ENCODE measurements around the gene LRFN4.
"Not testable (repeated sequence)": the region's sequence is repeated elsewhere in the genome, so short reads cannot be mapped to it uniquely, and the experiment has no call there.

The LRFN4 gene

DNA sequence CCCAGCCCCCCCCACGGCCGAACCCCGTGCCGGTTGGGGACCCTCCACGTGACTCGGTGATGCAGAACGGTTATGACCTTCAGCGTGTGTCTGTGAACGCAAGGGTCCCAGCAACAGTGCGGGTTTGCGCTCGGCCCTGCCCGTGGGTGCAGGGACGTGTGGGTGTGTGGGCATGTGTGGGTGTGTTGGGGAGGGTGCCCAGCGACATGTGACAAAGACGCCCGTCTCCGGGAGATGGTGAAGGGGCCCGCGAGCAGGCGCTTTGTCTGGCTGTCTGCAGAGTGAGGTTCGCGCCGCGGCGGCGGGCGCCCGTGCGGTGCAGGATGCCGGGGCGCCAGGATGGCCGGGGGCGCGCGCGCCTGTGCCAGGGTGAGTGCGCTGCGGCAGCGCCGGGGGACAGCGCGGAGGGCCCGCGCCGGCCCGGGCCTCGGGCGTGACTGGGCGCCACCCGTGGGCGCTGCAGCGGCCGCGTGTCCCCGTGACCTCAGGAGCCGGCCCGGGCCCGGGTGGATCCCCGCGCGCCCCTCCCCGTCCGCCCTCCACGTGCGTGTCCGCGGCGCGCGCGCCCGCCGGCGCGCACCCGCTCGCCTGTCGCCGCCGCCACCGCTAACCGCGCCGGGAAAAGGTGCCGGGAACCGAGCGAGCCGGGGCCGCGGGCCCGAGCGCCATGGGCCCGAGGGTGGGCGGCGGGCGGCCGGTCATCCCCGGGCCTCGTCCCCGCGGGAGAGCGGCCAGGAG is at the start of gene LRFN4:
Gene LRFN4, plus strand, starts transcription at position 569 of the 738 bp plus-strand sequence. CDS start 681 bp downstream, outside the sequence.
- peaks cover 5% of the 10 kb centered on the region for H3K4me1 ChIP-seq (ENCODE audit: control insufficient read depth, low read depth, low read length)
- no peaks in the 10 kb centered on the region for H3K27me3 ChIP-seq (ENCODE audit: control insufficient read depth, insufficient read depth, low read length)
- peak within 1 kb of the TSS; percentile 2 for H3K27ac ChIP-seq (ENCODE audit: low read length)
- H3K9ac ChIP-seq (ENCODE audit: low read length), result peak within 1 kb of the TSS; percentile 65
- H3K4me3 ChIP-seq (ENCODE audit: low read length), result peak within 1 kb of the TSS; percentile 66
- no peaks in the 10 kb centered on the region for H3K36me3 ChIP-seq (ENCODE audit: control insufficient read depth, low read depth, low read length)
- H3K9me3 ChIP-seq (ENCODE audit: control insufficient read depth, low read depth, low read length), result no peaks in the 10 kb centered on the region

DNA sequence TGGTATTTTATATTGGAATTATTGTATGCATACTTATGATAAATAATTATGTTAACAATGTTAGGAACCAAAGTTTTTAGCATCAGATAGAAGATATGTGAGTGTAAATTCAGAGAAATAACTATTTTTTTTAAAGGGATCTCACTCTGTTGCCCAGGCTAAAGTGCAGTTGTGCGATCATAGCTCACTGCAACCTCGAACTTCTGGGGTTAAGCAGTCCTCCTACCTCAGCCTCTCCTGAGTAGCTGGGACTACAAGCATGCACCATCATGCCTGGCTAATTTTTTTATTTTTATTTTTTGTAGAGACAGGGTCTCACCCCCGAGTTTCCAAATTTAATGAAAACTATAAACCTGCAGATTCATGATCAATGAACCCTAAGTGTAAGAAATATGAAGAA is 47.3 kb upstream of the LRFN4 start:
- Histone ChIP-seq H3K36me3 (ENCODE audit: control insufficient read depth, low read depth, low read length) (peaks cover 3% of the 10 kb centered on the region), H3K9ac (ENCODE audit: low read length) (no peak overlapping the region), H3K4me3 (ENCODE audit: low read length) (no peak overlapping the region), H3K27ac (ENCODE audit: low read length) (peak overlapping the region; percentile 25), H3K9me3 (ENCODE audit: control insufficient read depth, low read depth, low read length) (no peaks in the 10 kb centered on the region), H3K4me1 (ENCODE audit: control insufficient read depth, low read depth, low read length) (peaks cover 26% of the 10 kb centered on the region), H3K27me3 (ENCODE audit: control insufficient read depth, insufficient read depth, low read length) (no peaks in the 10 kb centered on the region)

DNA sequence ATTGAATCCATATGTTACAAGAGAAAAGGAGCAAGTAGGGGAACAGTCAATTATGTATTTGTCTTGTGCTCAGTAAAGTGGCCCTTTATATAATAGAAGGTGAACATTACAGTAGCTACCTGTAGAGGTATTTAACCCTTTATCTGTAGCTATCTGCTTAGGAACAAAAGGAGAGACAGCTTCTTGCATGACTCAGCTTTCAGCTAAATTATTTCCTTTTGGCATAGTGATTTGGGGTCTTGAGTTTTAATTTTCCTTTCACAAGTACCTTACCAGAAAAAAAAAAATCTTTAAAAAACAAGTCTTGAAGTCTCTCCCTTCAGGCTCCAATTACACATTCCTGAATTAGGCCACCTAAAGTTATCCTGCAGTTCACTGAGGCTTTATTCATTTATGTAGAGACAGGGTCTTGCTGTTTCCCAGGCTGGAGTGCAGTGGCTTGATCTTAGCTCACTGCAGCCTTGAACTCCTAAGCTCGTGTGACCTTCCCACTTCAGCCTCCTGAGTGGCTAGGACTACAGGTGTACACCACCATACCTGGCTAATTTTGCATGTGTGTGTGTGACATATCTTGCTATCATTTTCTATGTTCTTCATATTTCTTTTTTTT is 46.2 kb upstream of the LRFN4 start:
- Histone ChIP-seq H3K4me1 (ENCODE audit: control insufficient read depth, low read depth, low read length) (peaks cover 26% of the 10 kb centered on the region), H3K9ac (ENCODE audit: low read length) (peak overlapping the region; percentile 15), H3K9me3 (ENCODE audit: control insufficient read depth, low read depth, low read length) (no peaks in the 10 kb centered on the region), H3K4me3 (ENCODE audit: low read length) (no peak overlapping the region), H3K27me3 (ENCODE audit: control insufficient read depth, insufficient read depth, low read length) (no peaks in the 10 kb centered on the region), H3K36me3 (ENCODE audit: control insufficient read depth, low read depth, low read length) (no peaks in the 10 kb centered on the region), H3K27ac (ENCODE audit: low read length) (peak overlapping the region; percentile 25)

DNA sequence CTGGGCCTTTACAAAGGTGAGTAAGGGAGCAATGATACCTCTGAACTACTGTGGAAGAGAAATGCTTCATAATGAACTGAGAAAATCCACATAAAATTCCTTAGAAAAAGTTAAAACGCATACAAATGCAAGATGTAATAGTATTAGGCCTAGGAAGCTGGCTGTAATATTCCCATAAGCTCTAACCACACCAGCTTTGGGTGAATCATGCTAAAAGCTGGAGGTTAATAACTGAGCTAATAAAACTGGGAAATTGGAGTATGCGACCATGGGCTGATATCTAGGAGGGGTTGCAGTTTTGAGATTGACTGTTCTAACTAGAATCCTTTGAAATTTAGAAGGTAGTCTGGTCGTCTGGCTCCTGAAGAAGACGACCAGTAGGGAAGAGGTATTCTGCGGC is 42.2 kb upstream of the LRFN4 start:
- H3K9ac ChIP-seq (ENCODE audit: low read length), result no peak overlapping the region
- no peaks in the 10 kb centered on the region for H3K9me3 ChIP-seq (ENCODE audit: control insufficient read depth, low read depth, low read length)
- H3K4me1 ChIP-seq (ENCODE audit: control insufficient read depth, low read depth, low read length), result peaks cover 26% of the 10 kb centered on the region
- H3K4me3 ChIP-seq (ENCODE audit: low read length), result no peak overlapping the region
- no peaks in the 10 kb centered on the region for H3K27me3 ChIP-seq (ENCODE audit: control insufficient read depth, insufficient read depth, low read length)
- H3K27ac ChIP-seq (ENCODE audit: low read length), result no peak overlapping the region
- H3K36me3 ChIP-seq (ENCODE audit: control insufficient read depth, low read depth, low read length), result no peaks in the 10 kb centered on the region

DNA sequence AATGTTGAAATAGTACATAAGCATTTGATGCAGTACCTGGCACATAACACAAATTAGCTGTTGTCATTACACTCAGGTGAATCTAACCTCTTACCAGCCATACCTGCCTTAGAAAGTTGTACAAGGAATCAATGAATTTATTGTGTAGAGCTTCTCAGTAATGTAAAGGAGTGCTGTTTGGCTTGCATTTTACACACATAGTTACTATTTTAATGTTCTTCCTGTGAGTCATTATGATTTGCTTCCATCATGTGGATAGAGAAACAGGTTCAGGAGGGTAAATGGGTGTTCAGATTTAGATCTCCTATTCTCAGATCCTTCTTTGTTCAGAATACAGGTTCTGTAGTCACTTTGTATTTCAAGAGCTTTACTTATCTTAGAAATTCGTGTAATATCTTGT is 41.2 kb upstream of the LRFN4 start:
- Histone ChIP-seq H3K9ac (ENCODE audit: low read length) (no peak overlapping the region), H3K4me3 (ENCODE audit: low read length) (no peak overlapping the region), H3K27ac (ENCODE audit: low read length) (no peak overlapping the region), H3K27me3 (ENCODE audit: control insufficient read depth, insufficient read depth, low read length) (no peaks in the 10 kb centered on the region), H3K36me3 (ENCODE audit: control insufficient read depth, low read depth, low read length) (no peaks in the 10 kb centered on the region), H3K9me3 (ENCODE audit: control insufficient read depth, low read depth, low read length) (no peaks in the 10 kb centered on the region), H3K4me1 (ENCODE audit: control insufficient read depth, low read depth, low read length) (peaks cover 23% of the 10 kb centered on the region)

DNA sequence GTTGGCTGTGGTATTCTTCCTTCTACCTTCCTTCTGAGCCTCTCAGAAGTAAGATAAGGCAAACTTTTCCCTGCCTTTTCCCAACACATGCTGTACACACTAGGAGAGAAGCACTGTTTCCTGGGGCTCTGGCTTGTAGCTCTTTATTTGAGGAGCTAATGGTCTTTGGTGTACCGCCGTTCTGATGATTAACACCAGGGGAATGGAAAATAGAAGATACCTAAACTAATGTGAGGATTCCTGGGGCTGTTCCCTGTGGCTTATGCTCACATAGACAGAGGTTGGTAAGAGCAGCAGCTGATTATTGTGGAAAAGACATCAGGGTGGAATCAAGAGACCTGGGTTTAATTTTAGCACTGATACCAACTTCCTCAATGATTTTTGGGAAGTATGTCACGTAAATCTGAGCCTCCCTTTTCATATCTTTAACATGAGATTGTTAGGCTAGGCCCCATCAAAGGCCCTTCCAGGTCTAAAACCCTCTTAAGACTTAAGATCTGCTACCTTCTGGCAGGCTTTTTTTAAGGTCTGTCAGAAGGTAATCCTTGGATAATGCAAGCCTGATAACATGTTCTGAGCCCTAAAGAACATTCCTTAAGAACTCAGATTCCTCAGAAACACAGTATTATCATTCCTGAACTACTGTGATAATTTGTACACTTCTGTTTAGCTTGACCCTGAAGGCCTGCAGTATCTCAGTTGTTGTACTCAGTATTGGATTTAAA is 38.5 kb upstream of the LRFN4 start:
- no peak overlapping the region for H3K4me3 ChIP-seq (ENCODE audit: low read length)
- no peaks in the 10 kb centered on the region for H3K36me3 ChIP-seq (ENCODE audit: control insufficient read depth, low read depth, low read length)
- peaks cover 4% of the 10 kb centered on the region for H3K4me1 ChIP-seq (ENCODE audit: control insufficient read depth, low read depth, low read length)
- H3K27me3 ChIP-seq (ENCODE audit: control insufficient read depth, insufficient read depth, low read length), result no peaks in the 10 kb centered on the region
- H3K9me3 ChIP-seq (ENCODE audit: control insufficient read depth, low read depth, low read length), result no peaks in the 10 kb centered on the region
- H3K27ac ChIP-seq (ENCODE audit: low read length), result no peak overlapping the region
- no peak overlapping the region for H3K9ac ChIP-seq (ENCODE audit: low read length)

DNA sequence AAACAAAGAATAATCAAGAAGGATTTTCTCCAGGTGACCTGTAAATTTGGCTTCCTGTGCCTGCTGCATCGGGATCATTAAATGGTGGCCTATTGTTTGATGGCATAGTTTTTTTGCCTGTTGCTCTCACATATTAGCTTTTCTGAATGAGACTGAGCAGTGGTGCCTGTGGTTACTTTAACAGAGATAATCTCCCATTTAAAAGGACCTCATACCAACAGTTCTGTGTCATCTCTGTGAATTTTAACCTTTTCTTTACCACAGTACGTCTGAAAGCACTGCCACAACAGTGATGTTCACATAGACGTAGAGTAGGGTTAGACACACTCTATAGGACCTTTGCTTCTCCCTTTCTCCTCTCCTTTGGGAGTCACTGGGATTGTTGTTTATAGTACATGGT is 36.5 kb upstream of the LRFN4 start:
- Histone ChIP-seq H3K9ac (ENCODE audit: low read length) (no peak overlapping the region), H3K36me3 (ENCODE audit: control insufficient read depth, low read depth, low read length) (no peaks in the 10 kb centered on the region), H3K4me1 (ENCODE audit: control insufficient read depth, low read depth, low read length) (peaks cover 4% of the 10 kb centered on the region), H3K27ac (ENCODE audit: low read length) (no peak overlapping the region), H3K27me3 (ENCODE audit: control insufficient read depth, insufficient read depth, low read length) (no peaks in the 10 kb centered on the region), H3K9me3 (ENCODE audit: control insufficient read depth, low read depth, low read length) (no peaks in the 10 kb centered on the region), H3K4me3 (ENCODE audit: low read length) (no peak overlapping the region)

DNA sequence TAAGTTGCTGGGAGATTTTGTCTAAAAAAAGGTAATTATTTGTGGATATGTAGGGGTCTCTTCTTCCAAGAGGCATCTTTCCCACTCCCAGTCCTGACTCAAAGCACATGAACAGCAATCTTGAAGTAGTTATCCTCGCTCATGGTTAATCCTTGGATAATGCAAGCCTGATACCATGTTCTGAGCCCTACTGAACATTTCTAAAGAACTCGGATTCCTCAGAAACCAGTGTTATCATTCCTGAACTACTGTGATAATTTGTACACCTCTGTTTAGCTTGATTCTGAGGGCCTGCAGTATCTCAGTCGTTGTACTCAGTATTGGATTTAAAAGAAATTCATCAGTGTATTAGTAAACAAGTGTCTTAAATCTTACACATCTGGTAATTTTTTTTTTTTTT is 36.0 kb upstream of the LRFN4 start:
- Histone ChIP-seq H3K4me3 (ENCODE audit: low read length) (no peak overlapping the region), H3K27ac (ENCODE audit: low read length) (no peak overlapping the region), H3K27me3 (ENCODE audit: control insufficient read depth, insufficient read depth, low read length) (no peaks in the 10 kb centered on the region), H3K9ac (ENCODE audit: low read length) (no peak overlapping the region), H3K4me1 (ENCODE audit: control insufficient read depth, low read depth, low read length) (peaks cover 4% of the 10 kb centered on the region), H3K9me3 (ENCODE audit: control insufficient read depth, low read depth, low read length) (no peaks in the 10 kb centered on the region), H3K36me3 (ENCODE audit: control insufficient read depth, low read depth, low read length) (no peaks in the 10 kb centered on the region)

DNA sequence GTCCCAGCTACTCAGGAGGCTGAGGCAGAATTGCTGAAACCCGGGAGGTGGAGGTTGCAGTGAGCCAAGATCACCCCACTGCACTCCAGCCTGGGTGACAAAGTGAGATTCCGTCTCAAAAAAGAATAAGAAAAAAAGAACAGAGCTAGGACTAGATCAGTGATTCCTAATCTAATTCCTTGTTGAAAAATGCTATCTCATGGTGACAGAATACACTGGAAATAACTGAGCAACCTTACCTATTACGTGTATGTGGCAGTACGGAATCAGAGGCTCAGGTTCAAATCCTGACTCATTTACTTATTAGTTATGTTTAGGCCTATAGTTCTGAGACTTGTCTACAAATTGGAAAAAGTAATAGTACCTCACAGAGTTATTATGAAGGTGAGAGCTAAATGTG is 33.2 kb upstream of the LRFN4 start:
- Histone ChIP-seq H3K9me3 (ENCODE audit: control insufficient read depth, low read depth, low read length) (no peaks in the 10 kb centered on the region), H3K9ac (ENCODE audit: low read length) (no peak overlapping the region), H3K4me1 (ENCODE audit: control insufficient read depth, low read depth, low read length) (peaks cover 4% of the 10 kb centered on the region), H3K27ac (ENCODE audit: low read length) (no peak overlapping the region), H3K36me3 (ENCODE audit: control insufficient read depth, low read depth, low read length) (peaks cover 5% of the 10 kb centered on the region), H3K4me3 (ENCODE audit: low read length) (no peak overlapping the region), H3K27me3 (ENCODE audit: control insufficient read depth, insufficient read depth, low read length) (no peaks in the 10 kb centered on the region)

DNA sequence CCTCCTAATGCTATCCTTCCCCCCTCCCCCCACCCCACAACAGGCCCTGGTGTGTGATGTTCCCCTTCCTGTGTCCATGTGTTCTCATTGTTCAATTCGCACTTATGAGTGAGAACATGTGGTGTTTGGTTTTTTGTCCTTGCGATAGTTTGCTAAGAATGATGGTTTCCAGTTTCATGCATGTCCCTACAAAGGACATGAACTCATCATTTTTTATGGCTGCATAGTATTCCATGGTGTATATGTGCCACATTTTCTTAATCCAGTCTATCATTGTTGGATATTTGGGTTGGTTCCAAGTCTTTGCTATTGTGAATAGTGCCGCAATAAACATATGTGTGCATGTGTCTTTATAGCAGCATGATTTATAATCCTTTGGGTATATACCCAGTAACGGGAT is 32.3 kb upstream of the LRFN4 start:
- H3K27ac ChIP-seq (ENCODE audit: low read length); H3K27me3 ChIP-seq (ENCODE audit: control insufficient read depth, insufficient read depth, low read length); H3K9ac ChIP-seq (ENCODE audit: low read length); H3K4me1 ChIP-seq (ENCODE audit: control insufficient read depth, low read depth, low read length); H3K36me3 ChIP-seq (ENCODE audit: control insufficient read depth, low read depth, low read length); H3K9me3 ChIP-seq (ENCODE audit: control insufficient read depth, low read depth, low read length); H3K4me3 ChIP-seq (ENCODE audit: low read length): not testable (repeated sequence)

DNA sequence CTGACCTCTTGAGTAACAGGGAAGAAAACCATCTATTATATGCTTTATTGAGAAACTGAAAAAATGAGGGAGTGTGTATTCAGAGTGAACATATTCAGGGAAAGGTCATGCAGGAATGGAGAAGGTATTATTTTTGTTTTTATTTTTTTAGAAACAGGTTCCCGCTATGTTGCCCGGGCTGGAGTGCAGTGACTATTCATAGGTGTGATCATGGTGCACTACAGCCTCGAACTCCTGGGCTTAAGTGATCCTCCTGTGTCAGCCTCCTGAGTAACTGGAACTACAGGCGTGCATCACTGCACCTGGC is 22.4 kb upstream of the LRFN4 start:
- H3K27ac ChIP-seq (ENCODE audit: low read length), result no peak overlapping the region

DNA sequence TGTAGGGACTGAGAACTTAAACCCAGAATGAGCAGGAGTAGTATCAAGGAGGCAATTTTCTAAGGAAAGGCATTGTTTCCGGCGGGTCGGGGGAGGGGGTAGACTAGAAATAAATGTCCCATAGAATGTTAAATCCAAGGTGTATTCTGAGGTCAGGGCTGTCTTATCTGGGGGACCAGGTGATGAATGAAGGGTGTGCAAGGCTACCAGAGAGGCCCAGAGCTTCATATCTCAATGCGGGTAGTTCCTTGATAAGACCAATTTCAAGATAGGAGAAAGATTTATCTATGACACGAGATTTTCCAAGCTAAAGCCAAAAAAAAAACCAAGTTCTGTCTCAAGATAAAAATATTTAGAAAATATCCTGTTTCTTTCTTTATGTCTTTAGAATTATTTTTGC is 21.9 kb upstream of the LRFN4 start:
- no peaks in the 10 kb centered on the region for H3K27me3 ChIP-seq (ENCODE audit: control insufficient read depth, insufficient read depth, low read length)
- no peaks in the 10 kb centered on the region for H3K4me1 ChIP-seq (ENCODE audit: control insufficient read depth, low read depth, low read length)
- no peaks in the 10 kb centered on the region for H3K9me3 ChIP-seq (ENCODE audit: control insufficient read depth, low read depth, low read length)
- H3K9ac ChIP-seq (ENCODE audit: low read length), result no peak overlapping the region
- H3K27ac ChIP-seq (ENCODE audit: low read length), result no peak overlapping the region
- H3K4me3 ChIP-seq (ENCODE audit: low read length), result no peak overlapping the region
- peaks cover 8% of the 10 kb centered on the region for H3K36me3 ChIP-seq (ENCODE audit: control insufficient read depth, low read depth, low read length)

More for the DNA sequence above, 22.4 kb upstream of the LRFN4 start:
- Histone ChIP-seq H3K27me3 (ENCODE audit: control insufficient read depth, insufficient read depth, low read length) (no peaks in the 10 kb centered on the region), H3K9ac (ENCODE audit: low read length) (no peak overlapping the region), H3K36me3 (ENCODE audit: control insufficient read depth, low read depth, low read length) (peaks cover 8% of the 10 kb centered on the region), H3K4me3 (ENCODE audit: low read length) (no peak overlapping the region), H3K9me3 (ENCODE audit: control insufficient read depth, low read depth, low read length) (no peaks in the 10 kb centered on the region), H3K4me1 (ENCODE audit: control insufficient read depth, low read depth, low read length) (no peaks in the 10 kb centered on the region)

Measured in iPS-18a (cell line).